HepG2 (cell line): Measurements from ENCODE around the gene RNLS. TPM values are rescaled to one million over a fixed set of nuclear protein-coding genes. Genes with fewer than 3 reads are reported as not detected.

ENCODE experiments used
- ATAC-seq: fragments of 200-7000 bp; cut with Tn5 transposase; 3 replicates; pipeline ENCODE4 v1.9.1; 2020; ENCODE audit warnings: mild to moderate bottlenecking, moderate library complexity
- BruUV-seq: library from RNA; stranded (reverse); fragments of 400-500 nt; replicated peaks from 2 replicates; lab custom pipeline; 2021; lab: Mats Ljungman, UMichigan
- CTCF ChIA-PET: fragments of 300-600 bp; formaldehyde crosslinking; extraction: SDS; loops from one replicate; lab custom pipeline; 2021; ENCODE audit warnings: low total read pairs, inconsistent platforms, low intra/inter-chr PET ratio; lab: Yijun Ruan, JAX
- POLR2A ChIA-PET: fragments of 350-600 bp; sonication (Branson Sonifier 250); formaldehyde crosslinking; loops from one replicate; lab custom pipeline; 2020; ENCODE audit warnings: antibody characterized with exemption, inconsistent platforms; lab: Yijun Ruan, JAX
- DNase-seq: peaks from one replicate; pipeline ENCODE4 v3.0.0-alpha.2; 2015; ENCODE audit warnings: low spot score
- FAIRE-seq: peaks from 3 replicates; lab custom pipeline; 2011; peaks lifted over from hg19 to GRCh38; lab: Jason Lieb, UNC
- H2AFZ ChIP-seq: one replicate; pipeline ENCODE4 v1.6.1; 2011; ENCODE audit warnings: low read length, inconsistent platforms
- H3K27ac ChIP-seq: fragments of 300-600 bp; 3 replicates; pipeline ENCODE4 v1.8.0; 2011; ENCODE audit warnings: mixed run types, mild to moderate bottlenecking, mixed read lengths, low read length, inconsistent platforms; ENCODE audit not compliant: insufficient read depth; ENCODE audit errors: extremely low read length
- H3K27me3 ChIP-seq, 2 experiments: fragments of 200-600 bp in 1 of 2; 2 replicates in 1 of 2; 3 replicates in 1 of 2; pipeline versions ENCODE4 v1.6.0 to v1.8.0; 2011; ENCODE audit warnings: low read length in 2 of 2, mild to moderate bottlenecking in 2 of 2, moderate library complexity in 2 of 2, inconsistent platforms in 1 of 2; ENCODE audit not compliant: insufficient read depth in 2 of 2, control insufficient read depth in 1 of 2
- H3K36me3 ChIP-seq, 2 experiments: fragments of 200-600 bp in 1 of 2; replicated peaks in 1 of 2; 2 replicates in 1 of 2; 3 replicates in 1 of 2; pipeline versions ENCODE4 v1.5.1 to v1.8.0; 2011; ENCODE audit warnings: low read length in 2 of 2, inconsistent platforms in 1 of 2; ENCODE audit not compliant: insufficient read depth in 2 of 2, control insufficient read depth in 1 of 2
- H3K4me1 ChIP-seq: 2 replicates; pipeline ENCODE4 v1.5.1; 2012; ENCODE audit warnings: low read length, inconsistent platforms; ENCODE audit not compliant: insufficient read depth
- H3K4me2 ChIP-seq: 2 replicates; pipeline ENCODE4 v1.6.0; 2011; ENCODE audit warnings: low read depth, low read length, inconsistent platforms
- H3K4me3 ChIP-seq, 3 experiments: fragments of 200-600 bp in 1 of 3; sonication (generic), shearing (Covaris generic) in 1 of 3; replicated peaks in 1 of 3; 2 replicates each; pipeline ENCODE4 v1.5.1; 2011 to 2016; ENCODE audit warnings: low read length in 3 of 3, inconsistent platforms in 2 of 3, low read depth in 2 of 3, mild to moderate bottlenecking in 2 of 3, control low read depth in 1 of 3, mixed read lengths in 1 of 3; ENCODE audit not compliant: insufficient read depth in 1 of 3
- H3K79me2 ChIP-seq: one replicate; pipeline ENCODE4 v1.6.1; 2011; ENCODE audit warnings: low read length, inconsistent platforms; ENCODE audit not compliant: insufficient read depth
- H3K9ac ChIP-seq: 2 replicates; pipeline ENCODE4 v1.6.0; 2011; ENCODE audit warnings: mild to moderate bottlenecking, low read depth, low read length, inconsistent platforms; ENCODE audit not compliant: insufficient read depth
- H3K9me3 ChIP-seq: 2 replicates; pipeline ENCODE4 v1.5.1; 2012; ENCODE audit warnings: mild to moderate bottlenecking, low read length
- H4K20me1 ChIP-seq: 2 replicates; pipeline ENCODE4 v1.6.0; 2011; ENCODE audit warnings: inconsistent platforms, mild to moderate bottlenecking, low read length, moderate library complexity; ENCODE audit not compliant: insufficient read depth
- ARNT2 ChIP-seq: sonication (generic); formaldehyde crosslinking; IDR thresholded peaks from 2 replicates; pipeline ENCODE4 v1.8.0; 2022; ENCODE audit warnings: mild to moderate bottlenecking, low read depth, missing genetic modification reagents, moderate library complexity
- CHD2 ChIP-seq: IDR thresholded peaks from 2 replicates; pipeline ENCODE4 v1.6.1; 2011; ENCODE audit warnings: low read depth, low read length, improper control_type of control experiment
- IRX3 ChIP-seq: sonication (generic); formaldehyde crosslinking; IDR thresholded peaks from 2 replicates; pipeline ENCODE4 v1.8.1; 2023; ENCODE audit warnings: mild to moderate bottlenecking, low read depth, missing genetic modification reagents, borderline replicate concordance
- ISL2 ChIP-seq: sonication (generic); formaldehyde crosslinking; IDR thresholded peaks from 2 replicates; pipeline ENCODE4 v1.5.0; 2020; ENCODE audit warnings: missing genetic modification reagents
- NFIC ChIP-seq: IDR thresholded peaks from 2 replicates; pipeline ENCODE4 v1.6.1; 2012; ENCODE audit warnings: mild to moderate bottlenecking, low read length, inconsistent platforms
- PATZ1 ChIP-seq: sonication (generic); formaldehyde crosslinking; IDR thresholded peaks from 2 replicates; pipeline ENCODE4 v1.4.0; 2020; ENCODE audit warnings: missing genetic modification reagents
- PHF20 ChIP-seq: sonication (generic); formaldehyde crosslinking; IDR thresholded peaks from 2 replicates; pipeline ENCODE4 v1.5.0; 2020; ENCODE audit warnings: mild to moderate bottlenecking, missing genetic modification reagents
- ZBTB34 ChIP-seq: sonication (generic); formaldehyde crosslinking; IDR thresholded peaks from 2 replicates; pipeline ENCODE4 v1.8.0; 2022; ENCODE audit warnings: mild to moderate bottlenecking, missing genetic modification reagents
- ZBTB39 ChIP-seq: sonication (generic); formaldehyde crosslinking; IDR thresholded peaks from 2 replicates; pipeline ENCODE4 v1.5.0; 2020; ENCODE audit warnings: missing genetic modification reagents
- ZBTB46 ChIP-seq: sonication (generic); formaldehyde crosslinking; IDR thresholded peaks from 2 replicates; pipeline ENCODE4 v1.4.0; 2020; ENCODE audit warnings: mild to moderate bottlenecking, missing genetic modification reagents, borderline replicate concordance
- ZNF362 ChIP-seq: sonication (generic); formaldehyde crosslinking; IDR thresholded peaks from 2 replicates; pipeline ENCODE4 v1.4.0; 2020; ENCODE audit warnings: missing genetic modification reagents, mild to moderate bottlenecking, borderline replicate concordance
- ZNF546 ChIP-seq: sonication (generic); formaldehyde crosslinking; conservative IDR thresholded peaks from 2 replicates; pipeline ENCODE4 v1.8.1; 2023; ENCODE audit warnings: mild to moderate bottlenecking, missing genetic modification reagents
- ZNF768 ChIP-seq: sonication (generic); formaldehyde crosslinking; IDR thresholded peaks from 2 replicates; pipeline ENCODE4 v1.4.0; 2020; ENCODE audit warnings: missing genetic modification reagents
- ZNF777 ChIP-seq: sonication (generic); formaldehyde crosslinking; IDR thresholded peaks from 2 replicates; pipeline ENCODE4 v1.4.0; 2020; ENCODE audit warnings: missing genetic modification reagents
- WGBS: methylation state at CpG from one replicate; pipeline ENCODE4 v1.1.6; 2017; ENCODE audit warnings: low lambda C conversion rate; 5-methylcytosine and 5-hydroxymethylcytosine counted together
- in situ Hi-C: cut with HindIII; loops from 2 replicates; pipeline ENCODE4 v1.10.0; 2017; ENCODE audit warnings: low pct_unique_long_range_greater_than_20kb; ENCODE audit not compliant: extremely low pct_ligation_motif_present
- intact Hi-C: fragments of 100-400 bp; cut with micrococcal nuclease; formaldehyde crosslinking; loops from one replicate; pipeline ENCODE4 v1.10.0; 2022; ENCODE audit not compliant: unreplicated experiment
- polyA plus RNA-seq, 8 experiments: library from polyadenylated mRNA; depleted of rRNA in 3 of 8; stranded (reverse) in 7 of 8; unstranded in 1 of 8; fragments of >200 nt; fragmentation: Illumina TruSeq in 4 of 8; extraction: Trizol in 4 of 8; gene quantifications; 2 replicates each; pipeline versions ENCODE4 v1.2.1 to v1.2.3, GENCODE V29; 2011 to 2016; ENCODE audit warnings: low read depth in 4 of 8, missing spikeins in 1 of 8, mixed read lengths in 1 of 8; ENCODE audit not compliant: insufficient read depth in 1 of 8
- total RNA-seq, 5 experiments: library from RNA; depleted of rRNA; stranded (reverse); fragments of >200 nt; fragmentation: Illumina TruSeq; extraction: Trizol; gene quantifications; 2 replicates each; pipeline ENCODE4 v1.2.3, GENCODE V29; 2016; ENCODE audit warnings: low read depth in 1 of 5

RNLS gene
- total and polyA plus RNA-seq, 2 of the 13 experiments (the other 11 are each of a cell fraction or from before 2014, with no cell fraction given), result not detected

GRCh38 chr10:88505265-88505664 lies 77.9 kb downstream of the RNLS start (continued):
- no peak for TF ChIP-seq ZBTB34
- no peak for TF ChIP-seq PHF20 (CRISPR knock-in tag)
- TF ChIP-seq ZNF768 (CRISPR knock-in tag), result no peak

GRCh38 chr10:88500656-88501055 lies 82.5 kb downstream of the RNLS start:
- no peak for FAIRE-seq
- WGBS, result 1% methylated on average over 2 of the region's 2 CpGs
- in situ Hi-C loops, result no loop called here

More at GRCh38 chr10:88500656-88501055, 82.5 kb downstream of the RNLS start:
- no peak overlapping the region for H2AFZ ChIP-seq
- H3K9ac ChIP-seq, result no peak overlapping the region
- POLR2A ChIA-PET, result no interaction called here
- DNase-seq, result no peak
- no TSS peak for BruUV-seq
- CTCF ChIA-PET, result no interaction called here
- no peak for ATAC-seq
- no peak overlapping the region for H3K4me3 ChIP-seq
- H3K9me3 ChIP-seq, result no peaks in the 10 kb centered on the region
- H3K4me1 ChIP-seq, result no peaks in the 10 kb centered on the region
- no peak for TF ChIP-seq NFIC
- TF ChIP-seq CHD2, result no peak
- no peak for TF ChIP-seq IRX3 (CRISPR knock-in tag)
- TF ChIP-seq PATZ1 (CRISPR knock-in tag), result no peak
- TF ChIP-seq ZBTB46, result no peak
- no peak for TF ChIP-seq ARNT2 (CRISPR knock-in tag)
- TF ChIP-seq ZNF777 (CRISPR knock-in tag), result no peak
- no peak for TF ChIP-seq ISL2 (CRISPR knock-in tag)
- no peak for TF ChIP-seq ZNF546
- TF ChIP-seq ZBTB39, result no peak
- TF ChIP-seq ZNF362 (CRISPR knock-in tag), result no peak
- TF ChIP-seq, all 625 proteins: peak for 0
- intact Hi-C loops, result no loop called here
- Histone ChIP-seq H3K27me3 (no peaks in the 10 kb centered on the region), H3K4me2 (no peak overlapping the region), H3K27ac (no peak overlapping the region), H3K79me2 (no peaks in the 10 kb centered on the region), H4K20me1 (no peaks in the 10 kb centered on the region), H3K36me3 (no peaks in the 10 kb centered on the region)
